Liver (tissue), 9 donors: ENCODE results near the gene BLACAT1. TPM values are rescaled to one million over a fixed set of nuclear protein-coding genes. Genes with fewer than 3 reads are reported as not detected.

Experiments used
- DNase-seq: peaks from one replicate; pipeline ENCODE4 v3.0.0-alpha.2; 2017; ENCODE audit warnings: low spot score
- H3K27ac ChIP-seq, 2 donors: one replicate each; pipeline ENCODE4 v1.7.0; 2013; ENCODE audit warnings: inconsistent platforms in 2 of 2, low read length in 2 of 2, control low read depth in 1 of 2, low read depth in 1 of 2, mild to moderate bottlenecking in 1 of 2
- H3K27me3 ChIP-seq, 4 donors: one replicate each; pipeline versions ENCODE4 v1.6.1 to v1.7.0; 2013; ENCODE audit warnings: low read length in 3 of 4, inconsistent platforms in 1 of 4, mild to moderate bottlenecking in 1 of 4, moderate library complexity in 1 of 4; ENCODE audit not compliant: control insufficient read depth in 4 of 4, insufficient read depth in 4 of 4
- H3K36me3 ChIP-seq, 4 donors: one replicate each; pipeline versions ENCODE4 v1.6.1 to v1.7.0; 2013; ENCODE audit warnings: low read length in 3 of 4, mild to moderate bottlenecking in 3 of 4, low read depth in 1 of 4, moderate library complexity in 1 of 4; ENCODE audit not compliant: control insufficient read depth in 4 of 4, insufficient read depth in 3 of 4
- H3K4me1 ChIP-seq, 4 donors: one replicate each; pipeline versions ENCODE4 v1.6.1 to v1.7.0; 2013; ENCODE audit warnings: low read length in 3 of 4, mild to moderate bottlenecking in 3 of 4, moderate library complexity in 1 of 4; ENCODE audit not compliant: control insufficient read depth in 4 of 4, insufficient read depth in 4 of 4
- H3K4me3 ChIP-seq, 3 donors: one replicate each; pipeline versions ENCODE4 v1.6.1 to v1.7.0; 2013; ENCODE audit warnings: low read length in 3 of 3, control low read depth in 1 of 3, low read depth in 1 of 3, mild to moderate bottlenecking in 1 of 3
- H3K9ac ChIP-seq, 2 donors: one replicate each; pipeline ENCODE4 v1.7.0; 2013; ENCODE audit warnings: low read length in 2 of 2, mild to moderate bottlenecking in 2 of 2, moderate library complexity in 2 of 2, control low read depth in 1 of 2, low read depth in 1 of 2
- H3K9me3 ChIP-seq, 4 donors: one replicate each; pipeline versions ENCODE4 v1.6.1 to v1.7.0; 2013; ENCODE audit warnings: low read length in 3 of 4; ENCODE audit not compliant: control insufficient read depth in 4 of 4
- EGR1 ChIP-seq, 2 donors: IDR thresholded peaks; 2 replicates each; pipeline ENCODE4 v1.6.1; 2016 to 2018; ENCODE audit warnings: antibody characterized with exemption in 2 of 2, low read depth in 2 of 2
- FOXA1 ChIP-seq: IDR thresholded peaks from 2 replicates; pipeline ENCODE4 v1.6.1; 2016; ENCODE audit warnings: antibody characterized with exemption
- FOXA2 ChIP-seq: IDR thresholded peaks from 2 replicates; pipeline ENCODE4 v1.6.1; 2016; ENCODE audit warnings: antibody characterized with exemption
- GABPA ChIP-seq, 2 donors: IDR thresholded peaks in 1 of 2; conservative IDR thresholded peaks in 1 of 2; 2 replicates each; pipeline ENCODE4 v1.6.1; 2016; ENCODE audit warnings: antibody characterized with exemption in 2 of 2, mild to moderate bottlenecking in 1 of 2, moderate library complexity in 1 of 2
- HNF4A ChIP-seq, 2 donors: conservative IDR thresholded peaks; 2 replicates each; pipeline ENCODE4 v1.6.1; 2016; ENCODE audit warnings: antibody characterized with exemption in 2 of 2, mild to moderate bottlenecking in 2 of 2
- HNF4G ChIP-seq: IDR thresholded peaks from 2 replicates; pipeline ENCODE4 v1.6.1; 2016; ENCODE audit warnings: antibody characterized with exemption
- JUND ChIP-seq, 2 donors: IDR thresholded peaks; 2 replicates each; pipeline ENCODE4 v1.6.1; 2016; ENCODE audit warnings: antibody characterized with exemption in 2 of 2
- NR2F2 ChIP-seq: IDR thresholded peaks from 2 replicates; pipeline ENCODE4 v1.6.1; 2016; ENCODE audit warnings: antibody characterized with exemption
- RAD21 ChIP-seq, 2 donors: IDR thresholded peaks; 2 replicates each; pipeline ENCODE4 v1.6.1; 2016; ENCODE audit warnings: antibody characterized with exemption in 2 of 2, mild to moderate bottlenecking in 2 of 2
- REST ChIP-seq: IDR thresholded peaks from 2 replicates; pipeline ENCODE4 v1.6.1; 2016; ENCODE audit warnings: antibody characterized with exemption, mild to moderate bottlenecking
- RXRA ChIP-seq, 2 donors: IDR thresholded peaks; 2 replicates each; pipeline ENCODE4 v1.6.1; 2017 to 2018; ENCODE audit warnings: antibody characterized with exemption in 2 of 2, mild to moderate bottlenecking in 1 of 2
- SP1 ChIP-seq: IDR thresholded peaks from 2 replicates; pipeline ENCODE4 v1.6.1; 2018; ENCODE audit warnings: antibody characterized with exemption, mild to moderate bottlenecking
- TAF1 ChIP-seq: conservative IDR thresholded peaks from 2 replicates; pipeline ENCODE4 v1.6.1; 2016; ENCODE audit warnings: antibody characterized with exemption, mild to moderate bottlenecking
- YY1 ChIP-seq: IDR thresholded peaks from 2 replicates; pipeline ENCODE4 v1.6.1; 2016; ENCODE audit warnings: antibody characterized with exemption, mild to moderate bottlenecking
- ZBTB33 ChIP-seq: IDR thresholded peaks from 2 replicates; pipeline ENCODE4 v1.6.1; 2016; ENCODE audit warnings: antibody characterized with exemption
- WGBS: extraction: QIAGEN DNeasy Blood & Tissue Kit; methylation state at CpG from one replicate; pipeline ENCODE4 v1.1.7; 2013; 5-methylcytosine and 5-hydroxymethylcytosine counted together
- polyA plus RNA-seq, 2 donors: library from polyadenylated mRNA; stranded (reverse) in 1 of 2; unstranded in 1 of 2; fragments of 200-250 nt in 1 of 2; fragments of >200 nt in 1 of 2; fragmentation: Nextera tagmentation in 1 of 2; extraction: Ambion mirVana in 1 of 2; gene quantifications; one replicate each; pipeline versions ENCODE4 v1.2.1 to v1.2.3, GENCODE V29; 2013 to 2015
- total RNA-seq, 2 donors: library from RNA; depleted of rRNA; stranded (reverse); fragments of >200 nt; gene quantifications; one replicate each; pipeline ENCODE4 v1.2.3, GENCODE V29; 2014
- TF ChIP-seq, protein P1 (sequence below): IDR thresholded peaks from 2 replicates; pipeline ENCODE4 v1.6.1; 2016; ENCODE audit warnings: antibody characterized with exemption
- TF ChIP-seq, protein P2 (sequence below): IDR thresholded peaks from 2 replicates; pipeline ENCODE4 v1.6.1; 2016; ENCODE audit warnings: antibody characterized with exemption
- donor health status: healthy.
- donor health status: healthy.
- donor health status: healthy.
- donor health status: healthy.
- donor health status: healthy.

The BLACAT1 gene
- total and polyA plus RNA-seq, 4 donors = not detected

DNA sequence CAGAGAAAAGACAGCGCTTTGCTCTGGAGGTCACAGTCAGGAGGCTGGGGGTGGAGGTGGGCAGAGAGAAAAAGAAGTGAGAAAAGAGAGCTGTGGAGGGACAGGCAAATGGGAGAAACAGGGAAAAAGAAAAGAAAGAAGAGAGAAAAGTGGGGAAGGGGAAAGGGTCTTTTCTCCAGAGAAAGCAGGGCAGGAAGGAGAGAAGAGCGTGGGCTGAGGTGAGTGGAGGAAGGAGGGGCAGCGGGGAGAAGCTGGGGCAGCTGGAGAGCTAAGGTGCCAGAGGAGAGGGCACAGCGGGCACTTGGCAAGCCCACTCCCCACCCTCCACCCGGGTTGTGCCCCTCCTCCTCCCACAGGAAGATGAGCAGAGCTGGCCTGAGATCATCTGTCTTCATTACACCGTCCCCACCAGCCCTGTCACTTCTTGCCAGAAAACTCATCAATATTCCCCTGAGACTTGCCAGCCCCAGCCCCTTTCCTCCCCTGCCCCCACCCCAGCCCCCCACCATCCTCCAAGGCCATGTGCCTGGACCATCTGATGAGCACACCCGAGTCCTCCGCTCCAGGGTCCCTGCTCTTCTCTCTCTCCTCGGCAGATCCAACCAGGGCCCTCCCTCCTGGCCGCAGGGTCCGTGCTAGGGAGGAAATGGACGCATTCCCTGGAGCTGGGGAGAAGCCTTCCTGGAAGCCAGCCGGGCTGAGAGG is 17.0 kb upstream of the BLACAT1 start:
- 22% methylated on average over 13 of the region's 13 CpGs for WGBS

DNA sequence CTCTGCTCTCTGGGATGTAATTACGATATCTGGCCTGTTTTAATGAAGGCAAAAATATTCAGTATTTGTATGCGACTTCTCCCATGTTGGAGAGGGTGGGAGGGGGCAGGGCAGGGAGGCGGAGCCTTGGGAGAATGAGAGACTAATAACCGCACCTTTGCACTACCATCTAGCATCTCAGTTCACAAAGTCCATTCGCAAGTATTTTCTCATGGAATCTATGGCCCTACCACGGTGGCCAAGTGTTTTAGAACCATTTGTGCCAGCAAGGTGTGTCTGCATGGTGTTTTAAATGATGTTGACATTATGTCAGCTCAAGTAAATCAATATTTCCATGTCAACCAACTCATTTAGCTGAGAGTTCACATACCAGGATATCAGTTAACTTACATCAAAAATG is 14.3 kb upstream of the BLACAT1 start:
- H3K27ac ChIP-seq = no peak overlapping the region
- no peak overlapping the region for H3K4me3 ChIP-seq
- H3K9ac ChIP-seq = no peak overlapping the region
- 80% methylated on average over 6 of the region's 6 CpGs for WGBS
- no peaks in the 10 kb centered on the region for H3K4me1 ChIP-seq
- no peaks in the 10 kb centered on the region for H3K36me3 ChIP-seq
- peaks cover 0 to 8% (median 2%) of the 10 kb centered on the region in 4 donors for H3K9me3 ChIP-seq
- DNase-seq = no peak
- TF ChIP-seq HNF4A (conservative IDR thresholded peaks at IDR 0.05) (no peak), SP1 (no peak), RAD21 (IDR thresholded peaks at IDR 0.05) (no peak), ZBTB33 (no peak), RXRA (IDR thresholded peaks at IDR 0.05) (no peak), GABPA (IDR thresholded peaks at IDR 0.05 in 1 of 2, conservative IDR thresholded peaks at IDR 0.05 in 1 of 2) (no peak), YY1 (no peak), HNF4G (no peak), EGR1 (IDR thresholded peaks at IDR 0.05; ENCODE audit: low read depth in 2 of 2) (no peak), REST (no peak), FOXA1 (no peak), NR2F2 (no peak), FOXA2 (no peak), JUND (IDR thresholded peaks at IDR 0.05) (no peak)
- TF ChIP-seq, protein P1, sequence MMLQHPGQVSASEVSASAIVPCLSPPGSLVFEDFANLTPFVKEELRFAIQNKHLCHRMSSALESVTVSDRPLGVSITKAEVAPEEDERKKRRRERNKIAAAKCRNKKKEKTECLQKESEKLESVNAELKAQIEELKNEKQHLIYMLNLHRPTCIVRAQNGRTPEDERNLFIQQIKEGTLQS = no peak
- TF ChIP-seq, protein P2, sequence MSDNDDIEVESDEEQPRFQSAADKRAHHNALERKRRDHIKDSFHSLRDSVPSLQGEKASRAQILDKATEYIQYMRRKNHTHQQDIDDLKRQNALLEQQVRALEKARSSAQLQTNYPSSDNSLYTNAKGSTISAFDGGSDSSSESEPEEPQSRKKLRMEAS = no peak
- H3K27me3 ChIP-seq = no peaks in the 10 kb centered on the region

More for the DNA sequence above, 17.0 kb upstream of the BLACAT1 start:
- H3K4me1 ChIP-seq = no peaks in the 10 kb centered on the region
- no peak for DNase-seq
- no peak overlapping the region for H3K27ac ChIP-seq
- H3K9ac ChIP-seq = no peak overlapping the region
- no peaks in the 10 kb centered on the region for H3K36me3 ChIP-seq
- peaks cover 0 to 11% (median 1%) of the 10 kb centered on the region in 4 donors for H3K27me3 ChIP-seq
- no peak overlapping the region for H3K4me3 ChIP-seq
- H3K9me3 ChIP-seq = peaks cover 0 to 15% (median 2%) of the 10 kb centered on the region in 4 donors
- TF ChIP-seq NR2F2 = no peak
- TF ChIP-seq TAF1 = no peak
- TF ChIP-seq ZBTB33 = no peak
- no peak for TF ChIP-seq FOXA2
- TF ChIP-seq FOXA1 = no peak
- TF ChIP-seq RAD21 (IDR thresholded peaks at IDR 0.05) = no peak
- no peak for TF ChIP-seq HNF4G
